ENCODE data around the gene CDK5. TPM values are rescaled to one million over a fixed set of nuclear protein-coding genes. Genes with fewer than 3 reads are reported as not detected.
A peak's percentile ranks its signal among the peaks of the same experiment; 100 is the strongest.

Gene CDK5
- total and polyA plus RNA-seq, 2 experiments from 2014 or later = 17.8 to 56.8 TPM

DNA sequence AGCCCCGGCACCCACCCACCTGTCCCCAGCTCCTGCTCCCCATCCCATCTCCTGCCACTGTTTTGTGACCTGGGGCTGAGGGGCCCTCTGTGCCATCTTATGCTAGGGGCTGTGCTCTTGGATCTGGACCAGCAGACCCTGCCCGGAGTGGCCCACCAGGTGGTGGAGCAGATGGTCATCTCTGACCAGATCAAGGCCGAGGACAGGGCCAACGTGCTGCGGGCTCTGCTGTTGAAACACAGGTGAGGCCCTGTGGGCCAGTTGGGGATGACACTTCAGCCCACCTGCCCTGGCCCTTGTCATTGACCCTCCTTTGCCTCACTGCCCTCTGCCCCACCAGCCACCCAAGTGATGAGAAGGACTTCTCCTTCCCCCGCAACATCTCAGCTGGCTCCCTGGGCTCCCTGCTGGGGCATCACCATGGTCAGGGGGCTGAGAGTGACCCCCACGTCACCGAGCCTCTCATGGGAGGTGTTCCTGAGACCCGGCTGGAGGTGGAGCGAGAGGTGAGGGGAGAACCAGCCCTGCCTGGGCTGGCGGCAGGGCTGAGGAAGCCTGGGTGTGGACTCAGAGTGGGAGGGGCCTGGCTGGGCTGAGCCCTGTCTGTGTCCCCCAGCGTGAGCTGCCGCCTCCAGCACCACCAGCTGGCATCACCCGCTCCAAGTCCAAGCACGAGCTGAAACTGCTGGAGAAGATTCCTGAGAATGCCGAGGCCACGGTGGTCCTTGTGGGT lies 12.3 kb upstream of the CDK5 start:
- no peak overlapping the region for H3K4me3 ChIP-seq
- H3K27ac ChIP-seq = no peak overlapping the region
- peaks cover 66% of the 10 kb centered on the region for H3K36me3 ChIP-seq
- no peak for DNase-seq (ENCODE audit: low read depth in 1 of 2, low spot score in 1 of 2)
- TF ChIP-seq, protein P1, sequence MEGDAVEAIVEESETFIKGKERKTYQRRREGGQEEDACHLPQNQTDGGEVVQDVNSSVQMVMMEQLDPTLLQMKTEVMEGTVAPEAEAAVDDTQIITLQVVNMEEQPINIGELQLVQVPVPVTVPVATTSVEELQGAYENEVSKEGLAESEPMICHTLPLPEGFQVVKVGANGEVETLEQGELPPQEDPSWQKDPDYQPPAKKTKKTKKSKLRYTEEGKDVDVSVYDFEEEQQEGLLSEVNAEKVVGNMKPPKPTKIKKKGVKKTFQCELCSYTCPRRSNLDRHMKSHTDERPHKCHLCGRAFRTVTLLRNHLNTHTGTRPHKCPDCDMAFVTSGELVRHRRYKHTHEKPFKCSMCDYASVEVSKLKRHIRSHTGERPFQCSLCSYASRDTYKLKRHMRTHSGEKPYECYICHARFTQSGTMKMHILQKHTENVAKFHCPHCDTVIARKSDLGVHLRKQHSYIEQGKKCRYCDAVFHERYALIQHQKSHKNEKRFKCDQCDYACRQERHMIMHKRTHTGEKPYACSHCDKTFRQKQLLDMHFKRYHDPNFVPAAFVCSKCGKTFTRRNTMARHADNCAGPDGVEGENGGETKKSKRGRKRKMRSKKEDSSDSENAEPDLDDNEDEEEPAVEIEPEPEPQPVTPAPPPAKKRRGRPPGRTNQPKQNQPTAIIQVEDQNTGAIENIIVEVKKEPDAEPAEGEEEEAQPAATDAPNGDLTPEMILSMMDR (IDR thresholded peaks at IDR 0.05; ENCODE audit: low read depth, low read length) = no peak
- no peaks in the 10 kb centered on the region for H3K9me3 ChIP-seq (ENCODE audit: low read depth)
- H3K4me1 ChIP-seq (ENCODE audit: low read depth) = no peaks in the 10 kb centered on the region
- H3K27me3 ChIP-seq = no peaks in the 10 kb centered on the region

DNA sequence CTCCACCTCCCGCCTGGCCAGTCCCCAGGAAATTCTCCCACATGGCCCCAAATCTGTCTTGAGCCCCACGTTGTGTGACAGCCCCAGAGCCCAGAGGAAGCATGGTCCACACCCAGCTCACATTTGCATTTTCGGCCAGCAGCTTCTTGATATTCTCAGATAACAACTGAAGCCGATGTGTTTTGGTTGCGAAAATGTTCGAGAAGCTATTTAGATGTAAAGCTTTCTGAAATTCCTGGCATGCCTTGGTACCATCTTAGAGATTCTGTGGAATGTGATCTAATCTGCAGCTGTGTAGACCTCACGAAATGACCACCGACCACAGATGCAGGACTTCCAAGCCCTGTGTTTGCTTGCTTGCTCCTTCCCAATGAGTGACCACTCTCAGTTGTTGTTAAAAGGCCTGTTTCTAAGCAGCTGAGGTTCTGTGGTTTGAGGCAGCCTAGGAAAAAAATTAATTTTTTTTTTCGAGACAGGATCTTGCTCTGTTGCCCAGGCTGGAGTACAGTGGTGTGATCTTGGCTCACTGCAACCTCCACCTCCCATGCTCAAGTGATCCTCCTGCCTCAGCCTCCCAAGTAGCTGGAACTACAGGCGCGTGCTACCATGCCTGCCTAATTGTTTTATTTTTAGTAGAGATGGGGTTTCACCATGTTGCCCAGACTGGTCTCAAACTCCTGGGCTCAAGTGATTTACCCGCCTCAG lies 10.5 kb upstream of the CDK5 start:
- H3K4me1 ChIP-seq (ENCODE audit: low read depth) = no peaks in the 10 kb centered on the region
- no peak overlapping the region for H3K4me3 ChIP-seq
- peaks cover 58% of the 10 kb centered on the region for H3K36me3 ChIP-seq
- no peaks in the 10 kb centered on the region for H3K9me3 ChIP-seq (ENCODE audit: low read depth)
- DNase-seq (ENCODE audit: low read depth in 1 of 2, low spot score in 1 of 2) = peak in 1 of 2 donors; percentile 63
- H3K27ac ChIP-seq = no peak overlapping the region
- TF ChIP-seq, protein P1 (IDR thresholded peaks at IDR 0.05; ENCODE audit: low read depth, low read length) = no peak
- no peaks in the 10 kb centered on the region for H3K27me3 ChIP-seq

DNA sequence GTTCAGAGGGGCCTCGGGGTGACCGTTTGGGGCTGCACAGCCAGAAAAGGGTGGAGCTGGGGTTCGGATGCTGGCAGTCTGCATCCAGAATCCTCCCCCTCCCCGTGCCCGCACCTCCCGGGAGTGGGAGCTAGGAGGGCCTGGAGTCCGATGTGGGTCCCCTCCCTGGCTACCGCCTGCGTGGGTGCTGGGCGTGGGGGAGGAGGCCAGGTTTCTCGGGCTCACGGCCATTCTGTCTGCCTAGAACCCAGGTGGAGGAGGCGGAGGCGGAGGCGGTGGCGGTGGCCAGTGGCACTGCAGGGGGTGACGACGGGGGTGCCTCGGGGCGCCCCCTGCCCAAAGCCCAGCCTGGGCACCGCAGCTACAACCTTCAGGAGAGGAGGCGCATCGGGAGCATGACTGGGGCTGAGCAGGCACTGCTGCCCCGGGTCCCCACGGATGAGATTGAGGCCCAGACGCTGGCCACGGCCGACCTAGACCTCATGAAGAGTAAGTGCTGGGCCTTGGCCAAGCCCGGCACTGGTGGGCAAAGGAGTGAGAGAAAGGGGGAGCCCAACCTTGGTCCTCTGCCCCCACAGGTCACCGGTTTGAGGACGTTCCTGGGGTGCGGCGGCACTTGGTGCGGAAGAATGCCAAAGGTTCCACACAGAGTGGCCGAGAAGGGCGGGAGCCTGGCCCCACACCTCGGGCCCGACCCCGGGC lies 8.7 kb upstream of the CDK5 start:
- Histone ChIP-seq H3K36me3 (peaks cover 51% of the 10 kb centered on the region), H3K27ac (no peak overlapping the region), H3K4me3 (no peak overlapping the region), H3K4me1 (ENCODE audit: low read depth) (peaks cover 6% of the 10 kb centered on the region), H3K9me3 (ENCODE audit: low read depth) (no peaks in the 10 kb centered on the region), H3K27me3 (no peaks in the 10 kb centered on the region)
- TF ChIP-seq, protein P1 (IDR thresholded peaks at IDR 0.05; ENCODE audit: low read depth, low read length) = no peak
- no peak for DNase-seq (ENCODE audit: low read depth in 1 of 2, low spot score in 1 of 2)

DNA sequence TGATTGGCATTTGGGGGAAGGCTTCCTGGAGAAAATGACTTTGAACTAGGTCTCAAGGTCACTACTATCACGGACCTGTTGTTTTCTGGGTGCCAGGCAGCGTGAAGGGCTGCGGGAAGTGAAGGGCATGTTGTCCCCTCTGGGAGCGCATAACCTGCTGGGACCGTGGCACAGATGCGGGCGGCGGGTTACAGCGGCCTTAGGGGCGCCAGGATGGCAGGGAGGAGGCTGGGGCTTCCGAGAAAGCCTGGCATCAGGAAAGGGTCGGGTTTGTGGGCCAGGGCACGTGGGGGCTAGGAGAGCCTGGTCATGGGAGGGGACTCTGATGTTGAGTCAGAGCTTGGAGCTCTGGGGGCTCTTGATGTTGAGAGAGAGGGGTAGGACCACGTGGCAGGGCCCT lies 7.8 kb upstream of the CDK5 start:
- DNase-seq (ENCODE audit: low read depth in 1 of 2, low spot score in 1 of 2) = no peak
- Histone ChIP-seq H3K4me3 (no peak overlapping the region), H3K36me3 (peaks cover 50% of the 10 kb centered on the region), H3K4me1 (ENCODE audit: low read depth) (peaks cover 15% of the 10 kb centered on the region), H3K27me3 (no peaks in the 10 kb centered on the region), H3K27ac (no peak overlapping the region), H3K9me3 (ENCODE audit: low read depth) (no peaks in the 10 kb centered on the region)
- TF ChIP-seq, protein P1 (IDR thresholded peaks at IDR 0.05; ENCODE audit: low read depth, low read length) = no peak

DNA sequence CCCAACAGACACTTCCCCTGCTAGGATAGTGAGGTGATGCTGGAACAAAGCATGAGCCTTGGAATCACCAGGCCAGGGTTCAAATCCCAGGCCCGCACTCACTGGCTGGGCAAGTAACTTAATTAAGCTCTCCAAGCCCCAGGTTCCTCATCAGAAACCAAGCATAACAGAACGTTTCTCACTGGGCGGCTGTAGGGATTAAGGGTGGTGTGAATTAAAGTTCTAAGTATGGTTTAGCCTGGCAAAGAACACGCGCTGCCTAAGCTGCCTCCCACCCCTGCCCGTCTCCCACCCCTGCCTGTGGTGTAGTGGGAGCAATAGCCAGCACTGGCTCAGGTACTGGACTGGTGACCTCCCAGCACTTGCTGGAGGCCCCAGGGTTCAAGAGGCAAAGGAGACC lies 7.3 kb upstream of the CDK5 start:
- Histone ChIP-seq H3K9me3 (ENCODE audit: low read depth) (no peaks in the 10 kb centered on the region), H3K27ac (no peak overlapping the region), H3K36me3 (peaks cover 45% of the 10 kb centered on the region), H3K4me3 (no peak overlapping the region), H3K4me1 (ENCODE audit: low read depth) (peaks cover 16% of the 10 kb centered on the region), H3K27me3 (no peaks in the 10 kb centered on the region)
- TF ChIP-seq, protein P1 (IDR thresholded peaks at IDR 0.05; ENCODE audit: low read depth, low read length) = no peak
- no peak for DNase-seq (ENCODE audit: low read depth in 1 of 2, low spot score in 1 of 2)
